K562 (cell line): ENCODE data around the gene POLG. TPM values are rescaled to one million over a fixed set of nuclear protein-coding genes. Genes with fewer than 3 reads are reported as not detected.

ENCODE experiments used
- AFF4 ChIP-seq: sonication (generic); formaldehyde crosslinking; IDR thresholded peaks from 2 replicates; pipeline ENCODE4 v1.8.0; 2023; ENCODE audit warnings: mild to moderate bottlenecking, missing genetic modification reagents
- BDP1 ChIP-seq: IDR thresholded peaks from 3 replicates; pipeline ENCODE4 v1.6.1; 2011; ENCODE audit not compliant: insufficient read length, insufficient read depth
- CTBP1 ChIP-seq: fragments of 450-650 bp; IDR thresholded peaks from 2 replicates; pipeline ENCODE4 v1.6.1; 2016; ENCODE audit warnings: borderline replicate concordance
- FOXP4 ChIP-seq: sonication (generic); formaldehyde crosslinking; IDR thresholded peaks from 2 replicates; pipeline ENCODE4 v1.8.0; 2022; ENCODE audit warnings: mild to moderate bottlenecking, missing genetic modification reagents, borderline replicate concordance
- HDAC3 ChIP-seq: fragments of 450-650 bp; IDR thresholded peaks from 2 replicates; pipeline ENCODE4 v1.6.1; 2018; ENCODE audit warnings: borderline replicate concordance, mild to moderate bottlenecking, moderate library complexity; ENCODE audit not compliant: partially characterized antibody
- HNRNPUL1 ChIP-seq: fragments of 200-400 bp; formaldehyde crosslinking; IDR thresholded peaks from 2 replicates; pipeline ENCODE4 v1.6.1; 2017; ENCODE audit warnings: low read length
- IRF2 ChIP-seq: sonication (generic); formaldehyde crosslinking; IDR thresholded peaks from 2 replicates; pipeline ENCODE4 v1.8.1; 2022; ENCODE audit warnings: mild to moderate bottlenecking, missing genetic modification reagents
- KLF6 ChIP-seq: fragments of 250-450 bp; sonication (Bioruptor Pico); IDR thresholded peaks from 2 replicates; pipeline ENCODE4 v1.4.0; 2020; ENCODE audit warnings: mild to moderate bottlenecking, moderate library complexity, borderline replicate concordance
- L3MBTL2 ChIP-seq: fragments of 450-650 bp; IDR thresholded peaks from 2 replicates; pipeline ENCODE4 v1.6.1; 2016; ENCODE audit warnings: mild to moderate bottlenecking, moderate library complexity
- MLX ChIP-seq, 2 experiments: fragments of 450-650 bp in 1 of 2; sonication (generic) in 1 of 2; formaldehyde crosslinking; conservative IDR thresholded peaks; 2 replicates each; pipeline versions ENCODE4 v1.4.0 to v1.8.1; 2020 to 2022; ENCODE audit warnings: mild to moderate bottlenecking in 1 of 2, missing genetic modification reagents in 1 of 2
- MYC ChIP-seq, 2 experiments: fragments of 250-450 bp in 1 of 2; sonication (Bioruptor Pico) in 1 of 2; IDR thresholded peaks; 2 replicates each; pipeline versions ENCODE4 v1.5.1 to v1.6.1; 2012 to 2021; ENCODE audit warnings: low read depth in 2 of 2, borderline replicate concordance in 1 of 2, improper control_type of control experiment in 1 of 2, low read length in 1 of 2, mild to moderate bottlenecking in 1 of 2, moderate library complexity in 1 of 2
- NFXL1 ChIP-seq: fragments of 450-650 bp; formaldehyde crosslinking; IDR thresholded peaks from 2 replicates; pipeline ENCODE4 v1.4.0; 2021; ENCODE audit warnings: mild to moderate bottlenecking
- NR2C1 ChIP-seq, 2 experiments: fragments of 450-650 bp; IDR thresholded peaks; 2 replicates each; pipeline ENCODE4 v1.6.1; 2017; ENCODE audit warnings: mild to moderate bottlenecking in 2 of 2, antibody characterized with exemption in 1 of 2, inconsistent platforms in 1 of 2, missing compliant biosample characterization in 1 of 2, missing genetic modification characterization in 1 of 2
- RAD51 ChIP-seq: fragments of 450-650 bp; IDR thresholded peaks from 2 replicates; pipeline ENCODE4 v1.7.1; 2016; ENCODE audit warnings: low read depth, mild to moderate bottlenecking, borderline replicate concordance
- TCF3 ChIP-seq: sonication (generic); formaldehyde crosslinking; IDR thresholded peaks from 2 replicates; pipeline ENCODE4 v1.4.0; 2020; ENCODE audit warnings: mild to moderate bottlenecking, missing genetic modification reagents
- WHSC1 ChIP-seq: IDR thresholded peaks from one replicate; pipeline ENCODE4 v1.6.1; 2012; ENCODE audit warnings: low read length, control low read depth, inconsistent platforms
- ZNF175 ChIP-seq: fragments of 200-800 bp; sonication (Bioruptor generic); IDR thresholded peaks from 2 replicates; pipeline ENCODE4 v1.6.1; 2016; ENCODE audit warnings: low read depth, mild to moderate bottlenecking, missing genetic modification characterization, missing compliant biosample characterization
- ZNF184 ChIP-seq: sonication (generic); formaldehyde crosslinking; IDR thresholded peaks from 2 replicates; pipeline ENCODE4 v1.5.0; 2020; ENCODE audit warnings: missing genetic modification reagents
- ZNF766 ChIP-seq: fragments of 200-800 bp; sonication (Bioruptor generic); conservative IDR thresholded peaks from 2 replicates; pipeline ENCODE4 v1.6.1; 2016; ENCODE audit warnings: missing genetic modification characterization, missing compliant biosample characterization
- polyA plus RNA-seq, 8 experiments: library from polyadenylated mRNA; depleted of rRNA in 4 of 8; stranded (reverse) in 5 of 8; unstranded in 3 of 8; fragments of >200 nt; fragmentation: Nextera tagmentation in 2 of 8; fragmentation: Illumina TruSeq in 1 of 8; extraction: Ambion mirVana in 2 of 8; extraction: Trizol in 1 of 8; gene quantifications; 2 replicates each; pipeline versions ENCODE4 v1.2.1 to v1.2.3, GENCODE V29; 2011 to 2014; ENCODE audit warnings: inconsistent platforms in 1 of 8, missing spikeins in 1 of 8
- total RNA-seq, 7 experiments: library from RNA; depleted of rRNA in 6 of 7; stranded (reverse); fragments of >200 nt in 6 of 7; fragmentation: Illumina TruSeq in 2 of 7; extraction: Trizol in 2 of 7; gene quantifications; 2 replicates each; pipeline versions ENCODE4 v1.2.1 to v1.2.3, GENCODE V29; 2011 to 2021; ENCODE audit warnings: low replicate concordance in 1 of 7
- TF ChIP-seq, protein P1 (sequence below): sonication (generic); formaldehyde crosslinking; IDR thresholded peaks from 2 replicates; pipeline ENCODE4 v1.8.1; 2022; ENCODE audit warnings: missing genetic modification reagents

The POLG gene
- total and polyA plus RNA-seq, 9 of the 15 experiments (the other 6 are each of a cell fraction or from before 2014, with no cell fraction given): 15.2 to 83.8 (median 38.6) TPM

DNA sequence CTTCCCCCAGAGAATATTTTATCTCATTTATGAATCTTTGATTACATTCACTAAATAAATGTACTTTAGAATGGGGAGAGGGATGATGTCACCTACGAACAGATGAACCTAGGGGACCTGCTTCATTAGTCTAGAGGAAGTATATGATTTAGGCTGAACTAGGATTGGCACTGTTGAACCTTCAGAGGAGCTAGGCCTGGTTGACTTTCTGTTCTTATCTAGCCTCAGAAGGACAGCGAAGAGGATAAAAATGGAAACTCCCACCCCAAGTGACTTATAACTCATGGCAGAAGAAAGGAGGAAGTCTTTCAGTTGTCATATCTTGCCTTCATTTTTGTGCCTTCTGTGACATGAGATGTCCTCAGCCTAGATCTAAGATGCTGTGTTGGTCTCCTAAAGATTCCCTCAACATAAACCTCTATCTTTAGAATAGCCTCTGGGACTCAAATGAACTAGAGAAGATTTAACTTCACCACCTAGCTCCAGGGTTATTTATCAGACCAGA, 42.6 kb downstream of the POLG start (continued):
- TF ChIP-seq IRF2 (CRISPR knock-in tag): no peak
- TF ChIP-seq BDP1: no peak
- no peak for TF ChIP-seq KLF6 (CRISPR knock-in tag)
- no peak for TF ChIP-seq FOXP4 (CRISPR knock-in tag)
- no peak for TF ChIP-seq ZNF175
- no peak for TF ChIP-seq MYC (IDR thresholded peaks at IDR 0.05; ENCODE audit: low read depth, low read length)
- no peak for TF ChIP-seq MYC (CRISPR knock-in tag; IDR thresholded peaks at IDR 0.05; ENCODE audit: borderline replicate concordance, low read depth)
- TF ChIP-seq HDAC3: no peak
- TF ChIP-seq NFXL1 (CRISPR knock-in tag): no peak
- TF ChIP-seq AFF4 (CRISPR knock-in tag): no peak
- TF ChIP-seq, protein P1, sequence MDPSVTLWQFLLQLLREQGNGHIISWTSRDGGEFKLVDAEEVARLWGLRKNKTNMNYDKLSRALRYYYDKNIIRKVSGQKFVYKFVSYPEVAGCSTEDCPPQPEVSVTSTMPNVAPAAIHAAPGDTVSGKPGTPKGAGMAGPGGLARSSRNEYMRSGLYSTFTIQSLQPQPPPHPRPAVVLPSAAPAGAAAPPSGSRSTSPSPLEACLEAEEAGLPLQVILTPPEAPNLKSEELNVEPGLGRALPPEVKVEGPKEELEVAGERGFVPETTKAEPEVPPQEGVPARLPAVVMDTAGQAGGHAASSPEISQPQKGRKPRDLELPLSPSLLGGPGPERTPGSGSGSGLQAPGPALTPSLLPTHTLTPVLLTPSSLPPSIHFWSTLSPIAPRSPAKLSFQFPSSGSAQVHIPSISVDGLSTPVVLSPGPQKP: no peak
- no peak for TF ChIP-seq ZNF184 (CRISPR knock-in tag)
- no peak for TF ChIP-seq HNRNPUL1
- no peak for TF ChIP-seq L3MBTL2
- 0 out of 2 replicates have a peak, but pooled peaks have one; percentile 38 for TF ChIP-seq CTBP1
- 0 out of 2 replicates have a peak, but pooled peaks have one; percentile 41 for TF ChIP-seq ZNF766
- TF ChIP-seq RAD51: no peak
- TF ChIP-seq TCF3: peak; percentile 14; the same call in 1 of the 2 replicates
- no peak for TF ChIP-seq NR2C1 (IDR thresholded peaks at IDR 0.05)
- no peak for TF ChIP-seq NR2C1 (tag; IDR thresholded peaks at IDR 0.05)
- no peak for TF ChIP-seq WHSC1
- TF ChIP-seq MLX (CRISPR knock-in tag; conservative IDR thresholded peaks at IDR 0.05): no peak
